ENCODE measurements around the gene SLC16A10. TPM values are rescaled to one million over a fixed set of nuclear protein-coding genes. Genes with fewer than 3 reads are reported as not detected.

SLC16A10 gene
- total and polyA plus RNA-seq, 2 donors (not counting 3 experiments of a cell fraction or from before 2014, with no cell fraction given), result not detected

DNA sequence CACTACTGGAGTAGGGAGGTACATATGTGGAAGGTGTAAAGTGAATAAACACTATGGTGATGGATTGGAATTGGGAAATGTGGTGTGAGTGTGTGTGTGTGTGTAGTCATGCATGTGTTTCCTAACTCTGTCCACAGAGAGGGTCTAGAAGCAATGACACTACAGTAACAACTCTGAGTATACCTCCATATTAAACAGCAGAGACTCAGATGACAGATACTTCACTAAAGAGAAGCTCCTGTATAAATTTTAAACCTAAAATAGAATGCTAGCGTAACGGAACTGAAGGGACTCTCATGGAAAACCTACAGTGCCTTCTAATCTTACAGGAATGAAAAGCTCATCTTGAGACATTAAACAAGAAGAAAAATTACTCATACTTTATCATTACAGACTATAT, 150.5 kb downstream of the SLC16A10 start:
- intact Hi-C loops (cut with micrococcal nuclease) (no loop called here), dilution Hi-C loops (cut with MboI; ENCODE audit: extremely low pct_ligation_motif_present, low sequenced_read_pairs) (no loop called here)
- Histone ChIP-seq H3K4me1 (ENCODE audit: control insufficient read depth, extremely low read depth, insufficient read depth, low read length) (peaks cover 3% of the 10 kb centered on the region), H3K36me3 (ENCODE audit: control insufficient read depth in 2 of 2, extremely low read depth in 1 of 2, insufficient read depth in 2 of 2, low read length in 2 of 2) (no peaks in the 10 kb centered on the region), H3K4me3 (replicated peaks in 1 of 3; ENCODE audit: insufficient read depth in 1 of 3, low read depth in 1 of 3, low read length in 3 of 3) (no peak overlapping the region), H3K9me1 (replicated peaks; ENCODE audit: control insufficient read depth, extremely low read depth, insufficient read depth, low read length) (no peaks in the 10 kb centered on the region), H3K79me2 (ENCODE audit: control insufficient read depth, insufficient read depth, low read length) (no peaks in the 10 kb centered on the region), H3K4me2 (ENCODE audit: insufficient read depth, low read length) (no peak overlapping the region), H3K9ac (replicated peaks; ENCODE audit: extremely low read depth, insufficient read depth, low read length) (no peak overlapping the region), H4K20me1 (replicated peaks; ENCODE audit: control insufficient read depth, extremely low read depth, insufficient read depth, low read length) (no peaks in the 10 kb centered on the region), H3K27ac (ENCODE audit: insufficient read depth, low read depth, low read length) (no peak overlapping the region), H3K27me3 (ENCODE audit: control insufficient read depth in 2 of 2, insufficient read depth in 2 of 2, low read length in 2 of 2) (peaks cover 0 to 3% of the 10 kb centered on the region in 2 experiments), H2AFZ (ENCODE audit: low read depth, low read length) (no peak overlapping the region), H3K9me3 (replicated peaks; ENCODE audit: control insufficient read depth, insufficient read depth, low read length) (no peaks in the 10 kb centered on the region)
- DNase-seq (ENCODE audit: low read depth, low spot score) (no peak), FAIRE-seq (no peak)
- ChIA-PET POLR2A (no interaction called here), CTCF (interaction anchor here (1.3 kb wide), 1 partner anchor 17 kb away, joined by 4 read pairs; no protein-coding TSS in a partner anchor)
- no TSS peak for BruUV-seq (replicated peaks)
- TF ChIP-seq MYC (IDR thresholded peaks at IDR 0.05; ENCODE audit: low read depth, low read length), result no peak
- no peak for TF ChIP-seq JUN (IDR thresholded peaks at IDR 0.05; ENCODE audit: borderline replicate concordance, insufficient read depth, insufficient read length, low read depth)
- no peak for TF ChIP-seq POLR2AphosphoS5 (IDR thresholded peaks at IDR 0.05; ENCODE audit: insufficient read depth, low read depth, low read length)
- TF ChIP-seq, protein P1, sequence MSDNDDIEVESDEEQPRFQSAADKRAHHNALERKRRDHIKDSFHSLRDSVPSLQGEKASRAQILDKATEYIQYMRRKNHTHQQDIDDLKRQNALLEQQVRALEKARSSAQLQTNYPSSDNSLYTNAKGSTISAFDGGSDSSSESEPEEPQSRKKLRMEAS (IDR thresholded peaks at IDR 0.05; ENCODE audit: insufficient read depth, insufficient read length), result no peak
- TF ChIP-seq FOS (IDR thresholded peaks at IDR 0.05; ENCODE audit: borderline replicate concordance, insufficient read depth, low read length), result no peak
- no peak for TF ChIP-seq EZH2 (IDR thresholded peaks at IDR 0.05; ENCODE audit: borderline replicate concordance, low read depth, low read length, severe bottlenecking)
- no peak for TF ChIP-seq POLR2A (IDR thresholded peaks at IDR 0.05; ENCODE audit: low read depth, low read length)
- TF ChIP-seq, protein P2, sequence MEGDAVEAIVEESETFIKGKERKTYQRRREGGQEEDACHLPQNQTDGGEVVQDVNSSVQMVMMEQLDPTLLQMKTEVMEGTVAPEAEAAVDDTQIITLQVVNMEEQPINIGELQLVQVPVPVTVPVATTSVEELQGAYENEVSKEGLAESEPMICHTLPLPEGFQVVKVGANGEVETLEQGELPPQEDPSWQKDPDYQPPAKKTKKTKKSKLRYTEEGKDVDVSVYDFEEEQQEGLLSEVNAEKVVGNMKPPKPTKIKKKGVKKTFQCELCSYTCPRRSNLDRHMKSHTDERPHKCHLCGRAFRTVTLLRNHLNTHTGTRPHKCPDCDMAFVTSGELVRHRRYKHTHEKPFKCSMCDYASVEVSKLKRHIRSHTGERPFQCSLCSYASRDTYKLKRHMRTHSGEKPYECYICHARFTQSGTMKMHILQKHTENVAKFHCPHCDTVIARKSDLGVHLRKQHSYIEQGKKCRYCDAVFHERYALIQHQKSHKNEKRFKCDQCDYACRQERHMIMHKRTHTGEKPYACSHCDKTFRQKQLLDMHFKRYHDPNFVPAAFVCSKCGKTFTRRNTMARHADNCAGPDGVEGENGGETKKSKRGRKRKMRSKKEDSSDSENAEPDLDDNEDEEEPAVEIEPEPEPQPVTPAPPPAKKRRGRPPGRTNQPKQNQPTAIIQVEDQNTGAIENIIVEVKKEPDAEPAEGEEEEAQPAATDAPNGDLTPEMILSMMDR (IDR thresholded peaks at IDR 0.05; ENCODE audit: extremely low read depth in 1 of 2, insufficient read depth in 1 of 2, low read depth in 1 of 2, low read length in 2 of 2), result no peak
- TF ChIP-seq GATA2 (IDR thresholded peaks at IDR 0.05; ENCODE audit: insufficient read depth, insufficient read length, low read depth, low read length), result no peak

All from endothelial cell of umbilical vein (primary cell).